H1 (cell line): ENCODE data around the gene ATP1B3. TPM values are rescaled to one million over a fixed set of nuclear protein-coding genes. Genes with fewer than 3 reads are reported as not detected.

ENCODE experiments used
- CTCF ChIA-PET: fragments of 300-600 bp; sonication (Branson Sonifier 250); formaldehyde crosslinking; loops from one replicate; lab custom pipeline; 2021; ENCODE audit not compliant: partially characterized antibody; lab: Charles Lee
- POLR2A ChIA-PET: fragments of 300-600 bp; sonication (Branson Sonifier 250); formaldehyde crosslinking; loops from one replicate; lab custom pipeline; 2021; ENCODE audit warnings: inconsistent platforms; ENCODE audit not compliant: partially characterized antibody; lab: Charles Lee
- DNase-seq, 2 experiments: peaks; one replicate each; pipeline versions ENCODE4 v3.0.0 to v3.0.0-alpha.2; 2010 to 2022; ENCODE audit warnings: low spot score in 2 of 2, low read depth in 1 of 2, mixed read lengths in 1 of 2
- FAIRE-seq: peaks from 2 replicates; lab custom pipeline; 2011; peaks lifted over from hg19 to GRCh38; lab: Jason Lieb, UNC
- H2AFZ ChIP-seq: 2 replicates; pipeline ENCODE4 v1.8.1; 2012; ENCODE audit warnings: low read length, inconsistent platforms
- H2AK5ac ChIP-seq: 2 replicates; pipeline ENCODE4 v1.6.1; 2013; ENCODE audit warnings: low read depth, low read length
- H2BK120ac ChIP-seq: replicated peaks from 2 replicates; pipeline ENCODE3; 2013; ENCODE audit warnings: low read depth, low read length, inconsistent platforms
- H2BK12ac ChIP-seq: 2 replicates; pipeline ENCODE4 v1.6.1; 2013; ENCODE audit warnings: low read depth, low read length
- H2BK15ac ChIP-seq: 2 replicates; pipeline ENCODE4 v1.6.1; 2013; ENCODE audit warnings: low read length
- H2BK20ac ChIP-seq: 2 replicates; pipeline ENCODE4 v1.6.1; 2013; ENCODE audit warnings: low read length
- H2BK5ac ChIP-seq: 2 replicates; pipeline ENCODE4 v1.6.1; 2013; ENCODE audit warnings: low read depth, low read length
- H3K14ac ChIP-seq: 2 replicates; pipeline ENCODE4 v1.6.1; 2013; ENCODE audit warnings: inconsistent platforms; ENCODE audit not compliant: insufficient read length
- H3K18ac ChIP-seq: 2 replicates; pipeline ENCODE4 v1.6.1; 2013; ENCODE audit warnings: low read length; ENCODE audit errors: extremely low read depth
- H3K23ac ChIP-seq: 2 replicates; pipeline ENCODE4 v1.6.1; 2013; ENCODE audit warnings: inconsistent platforms; ENCODE audit not compliant: insufficient read length
- H3K23me2 ChIP-seq: 2 replicates; pipeline ENCODE4 v1.6.1; 2013; ENCODE audit warnings: low read depth, low read length
- H3K27ac ChIP-seq: 2 replicates; pipeline ENCODE4 v1.6.1; 2011; ENCODE audit warnings: low read depth, low read length, inconsistent platforms
- H3K27me3 ChIP-seq, 4 experiments: replicated peaks in 1 of 4; 1 replicate in 1 of 4; 2 replicates in 3 of 4; pipeline versions ENCODE4 v1.6.1 to v1.8.1; 2011 to 2013; ENCODE audit warnings: low read length in 3 of 4, mild to moderate bottlenecking in 3 of 4, inconsistent platforms in 2 of 4, mixed read lengths in 2 of 4, moderate library complexity in 1 of 4; ENCODE audit not compliant: control insufficient read depth in 3 of 4, insufficient read depth in 3 of 4; ENCODE audit errors: extremely low read depth in 1 of 4
- H3K36me3 ChIP-seq, 4 experiments: 2 replicates each; pipeline versions ENCODE4 v1.6.1 to v1.8.1; 2011 to 2013; ENCODE audit warnings: mild to moderate bottlenecking in 4 of 4, low read length in 3 of 4, moderate library complexity in 2 of 4, control low read depth in 1 of 4, inconsistent platforms in 1 of 4; ENCODE audit not compliant: insufficient read depth in 4 of 4, control insufficient read depth in 2 of 4
- H3K4ac ChIP-seq: replicated peaks from 2 replicates; pipeline ENCODE3; 2013; ENCODE audit warnings: low read length, low read depth, mixed read lengths, inconsistent platforms; ENCODE audit not compliant: insufficient read length
- H3K4me1 ChIP-seq, 4 experiments: replicated peaks in 1 of 4; 1 replicate in 1 of 4; 2 replicates in 3 of 4; pipeline versions ENCODE4 v1.6.1 to v1.8.1; 2011 to 2013; ENCODE audit warnings: low read length in 3 of 4, inconsistent platforms in 2 of 4, mixed read lengths in 1 of 4; ENCODE audit not compliant: insufficient read depth in 4 of 4, control insufficient read depth in 3 of 4
- H3K4me2 ChIP-seq, 2 experiments: 2 replicates each; pipeline versions ENCODE4 v1.6.1 to v1.8.1; 2011 to 2013; ENCODE audit warnings: low read depth in 2 of 2, low read length in 2 of 2, control low read depth in 1 of 2, inconsistent platforms in 1 of 2, mild to moderate bottlenecking in 1 of 2; ENCODE audit not compliant: insufficient read depth in 1 of 2
- H3K4me3 ChIP-seq, 4 experiments: fragments of 200-600, 300-600 bp in 1 of 4; sonication (generic), shearing (Covaris generic), sonication (Bioruptor Twin) in 1 of 4; 2 replicates each; pipeline versions ENCODE4 v1.5.1 to v1.8.1; 2011 to 2016; ENCODE audit warnings: low read length in 4 of 4, low read depth in 3 of 4, control low read depth in 2 of 4, inconsistent platforms in 2 of 4, mild to moderate bottlenecking in 2 of 4, mixed read lengths in 1 of 4, moderate library complexity in 1 of 4; ENCODE audit not compliant: insufficient read depth in 2 of 4; ENCODE audit errors: extremely low read depth in 1 of 4
- H3K56ac ChIP-seq: replicated peaks from 2 replicates; pipeline ENCODE3; 2013; ENCODE audit warnings: low read depth, mild to moderate bottlenecking, mixed read lengths, low read length, inconsistent platforms; ENCODE audit not compliant: insufficient read length
- H3K79me1 ChIP-seq: 2 replicates; pipeline ENCODE4 v1.6.1; 2013; ENCODE audit warnings: low read depth, low read length, control low read depth
- H3K79me2 ChIP-seq, 2 experiments: 2 replicates each; pipeline versions ENCODE4 v1.6.1 to v1.8.1; 2012 to 2013; ENCODE audit warnings: low read length in 2 of 2, mild to moderate bottlenecking in 2 of 2, inconsistent platforms in 1 of 2; ENCODE audit not compliant: insufficient read depth in 2 of 2, control insufficient read depth in 1 of 2
- H3K9ac ChIP-seq, 4 experiments: replicated peaks in 1 of 4; 1 replicate in 1 of 4; 2 replicates in 3 of 4; pipeline versions ENCODE4 v1.6.1 to v1.8.1; 2011 to 2013; ENCODE audit warnings: low read depth in 3 of 4, low read length in 3 of 4, control low read depth in 2 of 4, mild to moderate bottlenecking in 2 of 4, moderate library complexity in 2 of 4, inconsistent platforms in 1 of 4; ENCODE audit errors: extremely low read depth in 1 of 4
- H3K9me3 ChIP-seq, 2 experiments: 2 replicates each; pipeline versions ENCODE4 v1.6.1 to v1.8.1; 2012 to 2013; ENCODE audit warnings: mild to moderate bottlenecking in 2 of 2, moderate library complexity in 2 of 2, control low read depth in 1 of 2, inconsistent platforms in 1 of 2, low read depth in 1 of 2, low read length in 1 of 2, mixed read lengths in 1 of 2; ENCODE audit not compliant: insufficient read depth in 2 of 2
- H4K20me1 ChIP-seq, 2 experiments: replicated peaks in 1 of 2; 2 replicates each; pipeline versions ENCODE3 to v1.8.1; 2011 to 2013; ENCODE audit warnings: inconsistent platforms in 2 of 2, low read length in 2 of 2, mild to moderate bottlenecking in 1 of 2; ENCODE audit not compliant: insufficient read depth in 2 of 2, control insufficient read depth in 1 of 2
- H4K5ac ChIP-seq: 2 replicates; pipeline ENCODE4 v1.6.1; 2013; ENCODE audit warnings: low read length, low read depth, mixed read lengths, inconsistent platforms; ENCODE audit not compliant: insufficient read length
- H4K8ac ChIP-seq: 2 replicates; pipeline ENCODE4 v1.8.0; 2013; ENCODE audit warnings: mild to moderate bottlenecking, moderate library complexity, low read length, inconsistent platforms; ENCODE audit not compliant: insufficient read depth; ENCODE audit errors: extremely low read depth
- H4K91ac ChIP-seq: replicated peaks from 2 replicates; pipeline ENCODE3; 2013; ENCODE audit warnings: low read length, mixed read lengths, inconsistent platforms; ENCODE audit not compliant: insufficient read length
- BACH1 ChIP-seq: IDR thresholded peaks from 2 replicates; pipeline ENCODE4 v1.6.1; 2012; ENCODE audit warnings: low read length, improper control_type of control experiment
- BCL11A ChIP-seq, 2 experiments: IDR thresholded peaks; one replicate each; pipeline ENCODE4 v1.6.1; 2011; ENCODE audit warnings: low read depth in 2 of 2, low read length in 2 of 2, mild to moderate bottlenecking in 2 of 2
- CHD2 ChIP-seq: IDR thresholded peaks from 2 replicates; pipeline ENCODE4 v1.6.1; 2012; ENCODE audit warnings: low read length, improper control_type of control experiment
- EGR1 ChIP-seq: IDR thresholded peaks from 2 replicates; pipeline ENCODE4 v1.6.1; 2011; ENCODE audit warnings: low read depth, low read length, borderline replicate concordance
- GTF2F1 ChIP-seq: IDR thresholded peaks from 2 replicates; pipeline ENCODE4 v1.6.1; 2012; ENCODE audit warnings: low read depth, low read length, improper control_type of control experiment, borderline replicate concordance
- KDM4A ChIP-seq: IDR thresholded peaks from one replicate; pipeline ENCODE4 v1.7.1; 2012; ENCODE audit warnings: low read depth, mild to moderate bottlenecking, moderate library complexity, low read length, inconsistent platforms; ENCODE audit not compliant: severe bottlenecking
- RBBP5 ChIP-seq: IDR thresholded peaks from 2 replicates; pipeline ENCODE4 v1.7.1; 2012; ENCODE audit warnings: low read depth, mild to moderate bottlenecking, inconsistent platforms, low read length, moderate library complexity, borderline replicate concordance
- RNF2 ChIP-seq: fragments of 200-900, 300-1000 bp; sonication (generic); IDR thresholded peaks from 2 replicates; pipeline ENCODE4 v1.7.1; 2016; ENCODE audit warnings: borderline replicate concordance, low read depth, mild to moderate bottlenecking, antibody characterized with exemption, low read length; ENCODE audit not compliant: poor library complexity, severe bottlenecking; ENCODE audit errors: missing control alignments
- TEAD4 ChIP-seq: IDR thresholded peaks from 2 replicates; pipeline ENCODE4 v1.6.1; 2012; ENCODE audit warnings: low read depth, low read length, inconsistent platforms, mixed read lengths
- ZNF274 ChIP-seq: IDR thresholded peaks from 2 replicates; pipeline ENCODE4 v1.7.0; 2012; ENCODE audit warnings: low read length, borderline replicate concordance; ENCODE audit errors: extremely low read depth
- WGBS, 2 experiments: shearing (Covaris generic) in 1 of 2; methylation state at CpG; one replicate each; pipeline versions ENCODE4 v1.1.6 to v1.1.7; 2013 to 2015; ENCODE audit warnings: low lambda C conversion rate in 2 of 2, mixed read lengths in 2 of 2, inconsistent platforms in 1 of 2, low coverage in 1 of 2, missing lambda C conversion rate in 1 of 2; ENCODE audit not compliant: insufficient replicate concordance in 2 of 2, insufficient coverage in 1 of 2, insufficient read length in 1 of 2; ENCODE audit errors: extremely low coverage in 1 of 2, missing lambda C conversion rate in 1 of 2; 5-methylcytosine and 5-hydroxymethylcytosine counted together
- polyA plus RNA-seq, 7 experiments: library from polyadenylated mRNA; depleted of rRNA in 3 of 7; stranded (reverse) in 5 of 7; unstranded in 2 of 7; fragments of >200 nt in 5 of 7; fragments of 200-250 nt in 2 of 7; gene quantifications; 1 replicate in 5 of 7; 2 replicates in 1 of 7; 4 replicates in 1 of 7; pipeline versions ENCODE4 v1.2.1 to v1.2.3, GENCODE V29; 2011 to 2013; ENCODE audit warnings: missing spikeins in 2 of 7, mixed read lengths in 2 of 7
- total RNA-seq: library from RNA; stranded (reverse); fragmentation: NEBNext Ultra II Directional; extraction: Animal tissue kit (Norgen Biotek cat#: 25700); gene quantifications from 2 replicates; pipeline ENCODE4 v1.2.1, GENCODE V29; 2021
- TF ChIP-seq, protein P1 (sequence below): IDR thresholded peaks from 2 replicates; pipeline ENCODE4 v1.6.1; 2011; ENCODE audit warnings: low read length, improper control_type of control experiment

ATP1B3 gene
- total and polyA plus RNA-seq, 2 of the 8 experiments (the other 6 are each of a cell fraction or from before 2014, with no cell fraction given): 233 to 342 TPM

DNA sequence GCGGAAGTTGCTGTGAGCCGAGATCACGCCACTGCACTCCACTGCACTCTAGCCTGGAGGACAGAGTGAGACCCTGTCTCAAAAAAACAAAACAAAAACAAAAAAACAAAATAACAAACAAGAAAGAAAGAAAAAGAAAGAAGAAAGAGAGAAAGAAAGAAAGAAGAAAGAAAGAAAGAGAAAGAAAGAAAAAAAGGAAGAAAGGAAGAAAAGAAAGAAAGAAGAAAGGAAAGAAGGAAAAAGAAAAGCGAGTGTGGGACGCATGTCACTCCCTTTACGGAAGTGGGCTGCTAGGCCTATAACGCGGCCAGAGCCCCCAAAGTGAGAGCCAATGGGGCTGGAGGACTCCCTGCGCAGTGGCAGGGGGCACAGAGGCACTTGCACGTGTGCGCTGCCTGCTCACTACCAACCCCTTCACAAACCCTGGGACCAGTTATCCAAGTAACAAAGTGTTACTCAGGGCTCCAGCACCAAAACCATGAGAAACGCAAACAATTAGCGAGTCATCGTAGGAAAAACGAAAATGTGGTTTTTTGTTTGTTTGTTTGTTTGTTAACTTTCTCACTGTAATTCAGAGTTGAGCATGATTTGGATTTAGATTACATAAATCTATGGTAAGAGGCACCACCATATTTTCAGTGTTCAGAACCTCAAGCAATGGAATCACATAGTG, 40.8 kb upstream of the ATP1B3 start:
- H2BK5ac ChIP-seq: no peak overlapping the region
- no peak overlapping the region for H2BK120ac ChIP-seq
- no peak overlapping the region for H3K27ac ChIP-seq
- no peaks in the 10 kb centered on the region for H3K79me2 ChIP-seq
- no peaks in the 10 kb centered on the region for H3K27me3 ChIP-seq
- no peak overlapping the region for H2BK12ac ChIP-seq
- TF ChIP-seq KDM4A: no peak
- TF ChIP-seq TEAD4: no peak
- no peak for TF ChIP-seq EGR1
- TF ChIP-seq BACH1: no peak
- TF ChIP-seq BCL11A (IDR thresholded peaks at IDR 0.05; ENCODE audit: low read depth in 2 of 2, low read length in 2 of 2): no peak
- TF ChIP-seq GTF2F1: no peak
- TF ChIP-seq, protein P1, sequence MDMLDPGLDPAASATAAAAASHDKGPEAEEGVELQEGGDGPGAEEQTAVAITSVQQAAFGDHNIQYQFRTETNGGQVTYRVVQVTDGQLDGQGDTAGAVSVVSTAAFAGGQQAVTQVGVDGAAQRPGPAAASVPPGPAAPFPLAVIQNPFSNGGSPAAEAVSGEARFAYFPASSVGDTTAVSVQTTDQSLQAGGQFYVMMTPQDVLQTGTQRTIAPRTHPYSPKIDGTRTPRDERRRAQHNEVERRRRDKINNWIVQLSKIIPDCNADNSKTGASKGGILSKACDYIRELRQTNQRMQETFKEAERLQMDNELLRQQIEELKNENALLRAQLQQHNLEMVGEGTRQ: no peak
- no peak for TF ChIP-seq RBBP5
- no peak for TF ChIP-seq RNF2
- no peak for TF ChIP-seq ZNF274
- TF ChIP-seq CHD2: no peak
- H2AFZ ChIP-seq: no peak overlapping the region; the same call in 1 of the 2 replicates
- H3K9me3 ChIP-seq: no peaks in the 10 kb centered on the region; a peak in 1 of 4 replicates
- no peak overlapping the region for H3K4ac ChIP-seq
- H3K9ac ChIP-seq: no peak overlapping the region
- no peak overlapping the region for H3K14ac ChIP-seq
- no peak overlapping the region for H4K5ac ChIP-seq
- H3K56ac ChIP-seq: no peak overlapping the region
- ChIA-PET POLR2A (no interaction called here), CTCF (no interaction called here)
- no peak for DNase-seq
- H3K4me3 ChIP-seq: no peak overlapping the region
- H3K4me2 ChIP-seq: no peak overlapping the region
- H3K23me2 ChIP-seq: no peaks in the 10 kb centered on the region
- no peak overlapping the region for H4K91ac ChIP-seq
- no peaks in the 10 kb centered on the region; a peak in 1 of 7 replicates for H3K4me1 ChIP-seq
- H3K79me1 ChIP-seq: no peaks in the 10 kb centered on the region
- no peak overlapping the region for H2AK5ac ChIP-seq
- no peak overlapping the region for H2BK15ac ChIP-seq
- no peaks in the 10 kb centered on the region for H3K36me3 ChIP-seq
- no peak overlapping the region for H4K8ac ChIP-seq
- H3K23ac ChIP-seq: no peak overlapping the region
- H3K18ac ChIP-seq: no peak overlapping the region
- H4K20me1 ChIP-seq: no peaks in the 10 kb centered on the region
- FAIRE-seq: no peak
- WGBS, 2 experiments: 92% methylated on average over 12 of the region's 15 CpGs; no CpG with 5 or more reads in 1 of the 2 experiments
- no peak overlapping the region for H2BK20ac ChIP-seq
